ENCODE results near the gene UNC13B. TPM values are rescaled to one million over a fixed set of nuclear protein-coding genes. Genes with fewer than 3 reads are reported as not detected.

Gene UNC13B
- total and polyA plus RNA-seq, 2 donors (not counting 3 experiments of a cell fraction or from before 2014, with no cell fraction given): 30.1 to 46.2 TPM

- dilution Hi-C loops (cut with MboI; ENCODE audit: extremely low pct_ligation_motif_present, low sequenced_read_pairs): no loop called here
- Histone ChIP-seq H3K79me2 (ENCODE audit: control insufficient read depth, insufficient read depth, low read length) (no peaks in the 10 kb centered on the region), H3K36me3 (ENCODE audit: control insufficient read depth in 2 of 2, extremely low read depth in 1 of 2, insufficient read depth in 2 of 2, low read length in 2 of 2) (no peaks in the 10 kb centered on the region), H3K9me1 (replicated peaks; ENCODE audit: control insufficient read depth, extremely low read depth, insufficient read depth, low read length) (no peaks in the 10 kb centered on the region), H3K9ac (replicated peaks; ENCODE audit: extremely low read depth, insufficient read depth, low read length) (no peak overlapping the region), H3K4me1 (ENCODE audit: control insufficient read depth, extremely low read depth, insufficient read depth, low read length) (peaks cover 45% of the 10 kb centered on the region), H3K4me2 (ENCODE audit: insufficient read depth, low read length) (no peak overlapping the region), H3K9me3 (replicated peaks; ENCODE audit: control insufficient read depth, insufficient read depth, low read length) (no peaks in the 10 kb centered on the region), H2AFZ (ENCODE audit: low read depth, low read length) (no peak overlapping the region), H3K4me3 (replicated peaks in 1 of 3; ENCODE audit: insufficient read depth in 1 of 3, low read depth in 1 of 3, low read length in 3 of 3) (no peak overlapping the region), H4K20me1 (replicated peaks; ENCODE audit: control insufficient read depth, extremely low read depth, insufficient read depth, low read length) (no peaks in the 10 kb centered on the region), H3K27me3 (ENCODE audit: control insufficient read depth in 2 of 2, insufficient read depth in 2 of 2, low read length in 2 of 2) (no peaks in the 10 kb centered on the region), H3K27ac (ENCODE audit: insufficient read depth, low read depth, low read length) (no peak overlapping the region)
- intact Hi-C loops (cut with micrococcal nuclease): loop anchor here (10.0 kb wide), 1 partner anchor 174 kb away; the partner anchor contains the start of gene UNC13B
- DNase-seq (ENCODE audit: low read depth, low spot score) (no peak), FAIRE-seq (no peak)
- BruUV-seq (replicated peaks): no TSS peak
- POLR2A ChIA-PET: no interaction called here
- no peak for TF ChIP-seq FOS (IDR thresholded peaks at IDR 0.05; ENCODE audit: borderline replicate concordance, insufficient read depth, low read length)
- no peak for TF ChIP-seq EZH2 (IDR thresholded peaks at IDR 0.05; ENCODE audit: borderline replicate concordance, low read depth, low read length, severe bottlenecking)
- TF ChIP-seq, protein P1, sequence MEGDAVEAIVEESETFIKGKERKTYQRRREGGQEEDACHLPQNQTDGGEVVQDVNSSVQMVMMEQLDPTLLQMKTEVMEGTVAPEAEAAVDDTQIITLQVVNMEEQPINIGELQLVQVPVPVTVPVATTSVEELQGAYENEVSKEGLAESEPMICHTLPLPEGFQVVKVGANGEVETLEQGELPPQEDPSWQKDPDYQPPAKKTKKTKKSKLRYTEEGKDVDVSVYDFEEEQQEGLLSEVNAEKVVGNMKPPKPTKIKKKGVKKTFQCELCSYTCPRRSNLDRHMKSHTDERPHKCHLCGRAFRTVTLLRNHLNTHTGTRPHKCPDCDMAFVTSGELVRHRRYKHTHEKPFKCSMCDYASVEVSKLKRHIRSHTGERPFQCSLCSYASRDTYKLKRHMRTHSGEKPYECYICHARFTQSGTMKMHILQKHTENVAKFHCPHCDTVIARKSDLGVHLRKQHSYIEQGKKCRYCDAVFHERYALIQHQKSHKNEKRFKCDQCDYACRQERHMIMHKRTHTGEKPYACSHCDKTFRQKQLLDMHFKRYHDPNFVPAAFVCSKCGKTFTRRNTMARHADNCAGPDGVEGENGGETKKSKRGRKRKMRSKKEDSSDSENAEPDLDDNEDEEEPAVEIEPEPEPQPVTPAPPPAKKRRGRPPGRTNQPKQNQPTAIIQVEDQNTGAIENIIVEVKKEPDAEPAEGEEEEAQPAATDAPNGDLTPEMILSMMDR (IDR thresholded peaks at IDR 0.05; ENCODE audit: extremely low read depth in 1 of 2, insufficient read depth in 1 of 2, low read depth in 1 of 2, low read length in 2 of 2): no peak
- TF ChIP-seq JUN (IDR thresholded peaks at IDR 0.05; ENCODE audit: borderline replicate concordance, insufficient read depth, insufficient read length, low read depth): no peak
- no peak for TF ChIP-seq POLR2AphosphoS5 (IDR thresholded peaks at IDR 0.05; ENCODE audit: insufficient read depth, low read depth, low read length)
- TF ChIP-seq, protein P2, sequence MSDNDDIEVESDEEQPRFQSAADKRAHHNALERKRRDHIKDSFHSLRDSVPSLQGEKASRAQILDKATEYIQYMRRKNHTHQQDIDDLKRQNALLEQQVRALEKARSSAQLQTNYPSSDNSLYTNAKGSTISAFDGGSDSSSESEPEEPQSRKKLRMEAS (IDR thresholded peaks at IDR 0.05; ENCODE audit: insufficient read depth, insufficient read length): no peak
- TF ChIP-seq GATA2 (IDR thresholded peaks at IDR 0.05; ENCODE audit: insufficient read depth, insufficient read length, low read depth, low read length): no peak
- no peak for TF ChIP-seq MYC (IDR thresholded peaks at IDR 0.05; ENCODE audit: low read depth, low read length)
- TF ChIP-seq POLR2A (IDR thresholded peaks at IDR 0.05; ENCODE audit: low read depth, low read length): no peak
- CTCF ChIA-PET: interaction anchor here (1.0 to 1.5 kb wide), 2 partner anchors 46 to 80 kb away, joined by 3 to 6 read pairs; no protein-coding TSS in a partner anchor
Observed at GRCh38 chr9:35338561-35339274, 176.9 kb downstream of the UNC13B start.

All from endothelial cell of umbilical vein (primary cell).